Stimulated activated CD8-positive, alpha-beta memory T cell treated with anti-CD3 and anti-CD28 coated beads, Interleukin-12 subunit alpha, Interleukin-12 subunit beta, amount 100 ng/mL, for 4 hours (primary cell): Measurements from ENCODE around the gene PPP1R9B.

Experiments
- DNase-seq: peaks from one replicate; pipeline ENCODE4 v3.0.0-alpha.2; 2020; ENCODE audit warnings: low read depth

PPP1R9B gene

GRCh38 chr17:50155115-50155819 lies 4.8 kb upstream of the PPP1R9B start:
- DNase-seq = no peak

- no peak for DNase-seq
Observed at GRCh38 chr17:50154604-50155003, 4.1 kb upstream of the PPP1R9B start.

DNA sequence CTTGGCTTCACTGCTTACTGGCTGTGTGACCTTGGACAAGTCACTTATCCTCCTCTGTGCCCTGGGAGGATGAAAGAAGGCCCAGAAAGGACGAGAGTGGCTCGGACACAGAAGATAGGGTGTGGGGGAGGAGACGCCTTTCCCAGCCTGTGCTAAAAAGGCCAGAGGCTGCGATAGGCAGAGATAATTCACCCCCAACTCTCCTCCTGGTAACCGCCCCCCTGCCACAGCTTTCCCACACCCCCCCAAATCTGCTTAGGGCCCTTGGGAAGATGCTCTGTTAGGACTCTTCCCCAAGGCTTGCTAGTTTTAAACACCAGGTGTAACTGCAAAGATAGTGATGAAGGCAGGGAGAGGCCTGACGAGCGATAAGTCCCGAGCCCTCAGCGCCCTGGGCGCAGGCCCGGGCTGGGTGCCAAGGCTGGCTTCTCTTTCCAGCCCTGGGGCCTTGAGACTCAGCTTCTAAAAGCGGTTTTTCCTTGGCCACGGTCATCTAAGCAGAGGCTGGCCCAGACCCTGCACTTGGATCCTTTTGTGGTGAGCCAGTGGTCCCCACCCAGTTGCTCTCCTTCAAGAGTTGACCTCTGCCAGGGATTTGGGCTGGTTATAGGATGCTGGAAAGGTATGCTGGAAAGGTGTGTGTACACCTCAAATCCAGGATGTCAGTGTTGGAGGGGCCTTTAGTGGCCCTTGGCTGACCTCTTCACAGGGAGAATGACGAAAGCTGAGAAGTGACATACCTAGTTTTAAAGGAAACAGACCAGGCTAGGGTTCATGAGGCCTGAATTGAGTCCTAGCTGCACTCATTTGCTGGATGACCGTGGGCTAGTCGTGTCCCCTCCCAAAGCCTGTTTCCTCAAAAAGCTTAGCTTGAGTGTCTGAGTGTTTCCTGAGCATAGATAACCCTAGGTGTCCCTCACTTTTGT lies 3.4 kb upstream of the PPP1R9B start:
- no peak for DNase-seq

GRCh38 chr17:50152736-50153135 lies 2.3 kb upstream of the PPP1R9B start:
- DNase-seq = no peak

DNA sequence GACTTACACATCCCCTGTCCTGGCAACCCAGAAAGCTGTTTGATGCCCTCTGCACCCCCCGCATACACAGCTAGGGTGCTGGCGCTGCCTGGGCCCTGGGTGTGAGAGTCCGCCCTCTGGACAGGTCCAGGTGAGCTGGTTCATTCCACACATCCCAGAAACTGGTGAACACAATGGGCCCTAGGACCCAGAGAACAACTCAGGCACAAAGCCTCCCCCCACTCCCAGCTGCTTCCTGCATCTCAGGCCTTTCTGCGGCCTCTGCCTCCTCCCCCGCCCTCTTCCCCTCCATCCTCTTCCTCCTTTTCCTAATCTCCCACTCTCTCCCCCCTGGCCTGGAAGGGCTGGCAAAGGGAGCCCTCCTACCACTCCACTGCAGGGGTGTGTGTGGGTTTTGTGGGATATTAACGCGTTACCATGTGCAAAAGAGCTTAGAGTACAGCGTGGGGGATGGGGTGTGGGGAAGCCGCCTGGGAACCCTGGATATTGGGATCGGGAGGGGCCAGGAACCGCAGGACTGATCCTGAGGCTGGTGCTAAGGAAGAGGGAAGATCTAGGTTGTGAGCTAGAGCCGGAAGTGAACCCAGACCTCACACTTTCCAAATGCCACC lies 1.6 kb upstream of the PPP1R9B start:
- no peak for DNase-seq

DNA sequence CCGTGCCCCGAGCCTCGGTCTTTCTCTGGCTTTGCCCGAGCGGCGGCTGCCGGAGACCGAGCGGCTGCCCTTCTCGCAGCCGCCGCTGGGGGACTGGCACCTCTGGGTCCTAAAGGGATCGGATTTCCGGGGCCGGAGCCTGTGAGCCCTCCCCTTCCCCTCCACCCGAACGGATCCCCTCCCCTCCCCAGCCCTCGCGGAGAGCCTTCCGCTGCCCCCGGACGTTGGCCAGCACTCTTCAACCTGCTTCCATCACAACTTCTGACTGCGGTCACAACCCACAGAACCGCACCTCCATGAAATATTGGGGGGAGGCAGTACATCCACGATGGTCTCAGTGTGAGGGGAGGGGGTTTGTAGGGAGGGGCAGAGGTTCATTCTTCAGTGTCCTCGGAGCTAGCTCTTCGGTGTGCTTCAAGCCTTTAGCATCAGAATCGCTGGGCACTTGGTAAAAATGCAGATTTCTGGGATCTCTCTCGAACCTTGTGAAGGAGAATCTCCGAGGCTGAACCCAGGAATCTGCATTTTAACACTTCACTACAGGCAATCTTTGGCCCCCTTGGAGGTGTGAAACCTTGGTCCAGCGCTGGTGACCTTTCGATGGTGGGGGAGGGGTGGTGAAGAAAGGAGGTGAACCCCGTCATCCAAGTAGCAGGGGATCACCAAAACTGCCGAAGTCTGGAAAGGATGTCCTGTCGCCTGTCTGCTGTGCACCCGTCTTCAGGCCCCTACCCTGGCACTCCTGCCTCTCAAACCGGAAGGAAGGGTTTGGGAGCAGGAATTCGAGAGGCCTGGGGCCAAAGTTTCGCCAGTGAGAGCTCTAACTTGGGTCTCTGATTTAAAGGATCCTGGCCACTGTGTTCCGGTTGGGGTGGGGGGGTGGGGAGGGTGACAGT lies 812 bp upstream of the PPP1R9B start:
- peak; percentile 77 for DNase-seq

GRCh38 chr17:50149417-50150353 lies 792 bp downstream of the PPP1R9B start:
- DNase-seq = peak; percentile 43

- DNase-seq = no peak
Observed at GRCh38 chr17:50149091-50149416, 1.4 kb downstream of the PPP1R9B start.

GRCh38 chr17:50148226-50149090 lies 2.0 kb downstream of the PPP1R9B start:
- peak; percentile 77 for DNase-seq

- DNase-seq = no peak
Observed at GRCh38 chr17:50147841-50148225, 2.6 kb downstream of the PPP1R9B start.

DNA sequence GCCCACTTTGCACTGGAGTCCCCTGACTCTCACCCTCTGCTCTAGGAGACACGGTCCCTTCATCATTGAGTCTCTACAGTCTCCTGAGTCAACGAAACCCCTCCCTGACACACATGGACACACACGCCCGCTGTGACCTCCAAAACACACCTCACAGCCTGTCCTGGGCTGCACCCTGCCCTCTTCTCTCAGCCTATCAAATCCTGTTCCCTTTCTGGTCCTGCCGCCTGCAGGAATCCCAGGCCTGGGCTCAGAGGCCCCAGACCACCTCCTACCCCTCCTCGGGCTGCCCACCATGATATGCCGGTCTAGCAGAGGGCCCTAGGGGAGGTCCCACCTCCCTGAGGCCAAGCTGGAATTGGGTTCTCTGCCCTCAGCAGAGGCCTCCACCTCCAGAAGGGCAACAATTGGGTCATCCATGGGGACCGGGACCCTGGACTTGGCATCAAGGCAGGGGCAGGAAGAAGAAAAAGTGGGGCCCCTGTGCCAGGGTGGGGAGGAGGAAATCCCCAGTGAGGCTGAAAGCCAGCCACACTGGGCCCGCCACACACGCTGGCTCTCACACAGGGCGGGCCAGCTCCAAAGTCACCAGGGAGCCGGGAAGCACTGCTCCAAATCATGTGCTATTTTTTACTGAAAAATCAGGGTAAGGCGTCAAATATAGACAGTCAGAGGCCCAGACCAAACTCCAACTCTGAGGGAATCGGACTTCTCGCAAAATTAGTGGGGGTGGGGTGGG lies 3.4 kb downstream of the PPP1R9B start:
- DNase-seq = no peak

DNA sequence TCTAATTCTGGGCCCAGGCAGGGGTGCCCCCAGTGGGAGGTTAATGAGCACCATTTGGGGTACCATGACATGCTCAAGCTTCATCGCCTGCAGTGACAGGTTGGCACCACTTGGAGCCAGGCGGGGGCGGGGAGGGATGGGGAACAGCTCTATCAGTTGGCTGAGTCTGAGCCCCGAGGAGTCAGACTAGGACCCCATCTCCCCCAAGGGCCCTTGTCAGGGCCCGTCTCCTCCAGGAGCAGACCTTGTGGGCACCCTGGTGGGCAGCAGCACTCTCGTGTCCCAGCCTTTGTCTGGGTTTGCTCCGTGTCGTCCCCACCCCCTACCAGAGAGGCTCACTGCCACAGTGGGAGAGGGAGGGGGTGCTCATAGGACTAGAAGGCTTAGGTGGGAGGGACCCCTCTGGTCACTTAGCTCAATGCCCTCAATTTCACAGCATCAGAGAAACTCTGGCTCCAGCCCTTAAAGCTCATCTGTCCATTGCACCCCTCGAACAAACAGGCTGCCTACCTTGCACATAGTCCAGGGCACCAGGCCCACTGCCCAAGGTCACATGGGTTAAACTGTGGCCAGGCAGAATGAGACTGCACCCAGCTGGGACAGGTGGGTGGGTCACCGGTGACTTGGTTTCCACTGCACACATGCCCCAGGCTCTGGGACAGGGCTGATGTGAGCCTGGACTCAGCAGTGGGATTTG lies 4.1 kb downstream of the PPP1R9B start:
- no peak for DNase-seq

DNA sequence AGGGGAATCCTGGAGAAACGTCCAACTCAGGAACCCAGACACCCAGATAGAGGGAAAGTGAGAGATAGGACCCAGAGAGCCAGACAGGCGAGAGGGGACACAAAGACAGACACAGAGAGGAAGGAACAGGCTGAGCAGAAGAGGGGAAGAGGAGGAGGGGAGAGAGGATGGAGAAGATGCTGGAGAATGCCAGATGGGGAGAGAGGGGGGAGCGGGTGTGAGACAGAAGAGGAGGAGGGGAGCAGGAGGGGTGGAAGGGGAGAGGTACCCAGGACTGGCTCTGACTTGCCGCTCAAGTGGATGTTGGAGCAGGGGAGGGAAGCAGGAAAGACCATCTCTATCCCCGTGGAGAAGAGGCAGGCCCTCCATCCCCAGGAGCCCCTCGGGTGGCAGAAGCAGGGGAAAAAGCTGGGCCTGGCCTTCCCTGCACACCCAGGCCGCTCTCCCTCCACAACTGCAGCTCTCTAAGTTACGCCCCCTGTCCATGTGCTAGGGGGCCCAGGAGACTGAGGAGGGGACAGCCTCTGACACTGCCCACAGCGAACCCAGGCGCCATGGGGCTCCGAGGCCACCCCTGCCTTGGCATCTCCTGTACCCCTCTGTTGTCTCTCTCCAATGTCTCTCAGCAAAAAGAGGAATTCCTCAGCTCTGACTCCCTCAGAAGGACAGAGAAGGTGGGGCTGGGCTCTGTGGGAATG lies 4.8 kb downstream of the PPP1R9B start:
- DNase-seq = no peak

- no peak for DNase-seq
Observed at GRCh38 chr17:50144845-50145531, 5.5 kb downstream of the PPP1R9B start.

- DNase-seq = no peak
Observed at GRCh38 chr17:50144355-50144754, 6.1 kb downstream of the PPP1R9B start.

GRCh38 chr17:50143461-50144176 lies 6.9 kb downstream of the PPP1R9B start:
- no peak for DNase-seq

GRCh38 chr17:50141745-50142110 lies 8.7 kb downstream of the PPP1R9B start:
- no peak for DNase-seq
